Large intestine (tissue), 3 donors: ENCODE measurements around the gene TF. TPM values are rescaled to one million over a fixed set of nuclear protein-coding genes. Genes with fewer than 3 reads are reported as not detected.

Experiments
- DNase-seq, 2 donors: peaks; one replicate each; pipeline versions ENCODE4 v3.0.0 to v3.0.0-alpha.2; 2013
- H3K27ac ChIP-seq: one replicate; pipeline ENCODE4 v1.5.1; 2013; ENCODE audit warnings: low read length
- H3K27me3 ChIP-seq: 2 replicates; pipeline ENCODE4 v1.6.1; 2013; ENCODE audit warnings: low read length; ENCODE audit not compliant: control insufficient read depth, insufficient read depth
- H3K36me3 ChIP-seq: 2 replicates; pipeline ENCODE4 v1.6.1; 2013; ENCODE audit warnings: low read length; ENCODE audit not compliant: control insufficient read depth, insufficient read depth
- H3K4me1 ChIP-seq: one replicate; pipeline ENCODE4 v1.6.1; 2013; ENCODE audit warnings: low read length; ENCODE audit not compliant: control insufficient read depth, insufficient read depth
- H3K4me3 ChIP-seq: one replicate; pipeline ENCODE4 v1.5.1; 2013; ENCODE audit warnings: low read length
- H3K9me3 ChIP-seq: one replicate; pipeline ENCODE4 v1.6.1; 2013; ENCODE audit warnings: mild to moderate bottlenecking, low read depth, low read length, moderate library complexity; ENCODE audit not compliant: control insufficient read depth
- WGBS: methylation state at CpG from one replicate; pipeline ENCODE4 v1.1.5; 2013; ENCODE audit warnings: low lambda C conversion rate; ENCODE audit not compliant: insufficient coverage; 5-methylcytosine and 5-hydroxymethylcytosine counted together
- polyA plus RNA-seq: library from polyadenylated mRNA; unstranded; fragments of 120-200 nt; gene quantifications from one replicate; pipeline ENCODE4 v1.2.1, GENCODE V29; 2013

The TF gene
- polyA plus RNA-seq, 1 donor: 22.5 TPM

DNA sequence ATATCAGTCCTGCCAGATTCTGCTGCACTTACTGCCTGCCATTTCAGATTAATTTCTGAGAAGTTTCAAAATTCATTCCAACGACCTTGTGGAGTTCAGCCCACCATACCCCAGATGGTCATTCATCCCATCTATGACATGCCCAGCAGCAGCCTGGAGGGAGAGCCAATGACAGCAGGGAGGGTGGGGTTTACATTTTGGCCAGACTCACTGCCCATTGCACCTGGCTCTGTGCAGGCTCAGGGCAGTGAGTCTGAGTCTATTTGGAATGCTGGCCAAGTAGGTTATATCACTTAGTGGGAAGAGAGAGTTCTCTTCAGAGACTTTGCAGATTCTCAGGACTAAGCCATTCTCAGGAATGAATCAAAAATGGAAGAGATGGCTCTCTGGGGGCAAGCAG lies 80.9 kb downstream of the TF start:
- H3K36me3 ChIP-seq: peaks cover 25% of the 10 kb centered on the region
- H3K4me3 ChIP-seq: no peak overlapping the region
- no peak for DNase-seq
- H3K9me3 ChIP-seq: no peaks in the 10 kb centered on the region
- no peaks in the 10 kb centered on the region for H3K27me3 ChIP-seq
- no peaks in the 10 kb centered on the region for H3K4me1 ChIP-seq
- no CpG with 5 or more reads among the region's 1 CpG for WGBS
- H3K27ac ChIP-seq: no peak overlapping the region

GRCh38 chr3:133827684-133828083 lies 81.5 kb downstream of the TF start:
- Histone ChIP-seq H3K4me3 (no peak overlapping the region), H3K36me3 (peaks cover 20% of the 10 kb centered on the region), H3K27ac (no peak overlapping the region), H3K4me1 (no peaks in the 10 kb centered on the region), H3K27me3 (no peaks in the 10 kb centered on the region), H3K9me3 (no peaks in the 10 kb centered on the region)
- WGBS: no CpG with 5 or more reads among the region's 4 CpGs
- no peak for DNase-seq

- no CpG with 5 or more reads among the region's 12 CpGs for WGBS
- Histone ChIP-seq H3K4me3 (no peak overlapping the region), H3K27me3 (no peaks in the 10 kb centered on the region), H3K4me1 (no peaks in the 10 kb centered on the region), H3K36me3 (peaks cover 10% of the 10 kb centered on the region), H3K9me3 (no peaks in the 10 kb centered on the region), H3K27ac (no peak overlapping the region)
- DNase-seq: no peak
Observed at GRCh38 chr3:133828576-133829309, 82.5 kb downstream of the TF start.

- Histone ChIP-seq H3K27me3 (no peaks in the 10 kb centered on the region), H3K9me3 (no peaks in the 10 kb centered on the region), H3K4me3 (no peak overlapping the region), H3K36me3 (peaks cover 5% of the 10 kb centered on the region), H3K4me1 (no peaks in the 10 kb centered on the region), H3K27ac (no peak overlapping the region)
- WGBS: no CpG with 5 or more reads among the region's 3 CpGs
- DNase-seq: no peak
Observed at GRCh38 chr3:133829310-133829707, 83.1 kb downstream of the TF start.

GRCh38 chr3:133830071-133830470 lies 83.9 kb downstream of the TF start:
- WGBS: 88% methylated on average over 2 of the region's 3 CpGs
- Histone ChIP-seq H3K36me3 (no peaks in the 10 kb centered on the region), H3K27me3 (no peaks in the 10 kb centered on the region), H3K27ac (no peak overlapping the region), H3K9me3 (no peaks in the 10 kb centered on the region), H3K4me3 (no peak overlapping the region), H3K4me1 (no peaks in the 10 kb centered on the region)
- no peak for DNase-seq

DNA sequence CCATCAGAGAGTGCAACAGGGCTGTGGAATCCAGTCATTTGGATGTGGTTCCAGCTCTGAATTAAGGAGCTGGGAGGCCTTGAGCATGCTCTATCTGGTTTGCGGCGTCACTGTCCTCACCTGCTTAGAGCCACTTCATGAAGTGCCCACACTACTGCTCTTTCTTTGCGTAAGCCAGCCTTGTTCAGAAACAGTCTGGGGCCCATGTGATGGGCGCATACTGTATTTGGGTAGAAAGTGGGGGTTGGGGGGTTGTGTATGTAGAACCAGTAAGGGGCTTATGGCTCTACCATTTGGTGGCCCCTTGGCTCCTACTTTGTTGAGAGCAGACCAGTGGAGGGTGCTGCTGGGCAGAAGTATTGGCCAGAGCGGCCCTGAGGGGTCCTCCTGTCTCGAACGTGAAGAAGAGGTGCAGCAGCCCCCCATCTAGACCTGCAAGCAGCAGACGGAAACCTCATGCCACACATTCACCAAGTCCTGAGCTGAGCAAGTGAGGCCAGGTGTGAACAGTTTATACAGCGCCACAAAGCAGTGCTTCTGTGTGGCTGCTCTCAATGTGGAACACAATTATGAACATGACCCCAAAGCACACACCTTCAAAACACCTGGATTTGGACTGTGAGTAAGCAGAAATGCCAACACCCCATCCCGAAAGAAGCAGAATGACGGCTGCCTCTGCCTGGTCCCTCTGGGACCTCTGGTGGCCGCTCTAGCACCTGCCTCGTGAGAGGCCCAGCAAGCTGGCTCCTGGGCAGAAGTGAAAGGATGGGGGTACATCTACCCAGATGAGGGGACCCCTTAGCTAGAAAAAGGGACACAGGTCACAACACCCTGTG lies 86.0 kb downstream of the TF start:
- Histone ChIP-seq H3K4me1 (no peaks in the 10 kb centered on the region), H3K27ac (no peak overlapping the region), H3K36me3 (no peaks in the 10 kb centered on the region), H3K27me3 (no peaks in the 10 kb centered on the region), H3K9me3 (no peaks in the 10 kb centered on the region), H3K4me3 (no peak overlapping the region)
- no peak for DNase-seq
- 60% methylated on average over 1 of the region's 13 CpGs for WGBS

DNA sequence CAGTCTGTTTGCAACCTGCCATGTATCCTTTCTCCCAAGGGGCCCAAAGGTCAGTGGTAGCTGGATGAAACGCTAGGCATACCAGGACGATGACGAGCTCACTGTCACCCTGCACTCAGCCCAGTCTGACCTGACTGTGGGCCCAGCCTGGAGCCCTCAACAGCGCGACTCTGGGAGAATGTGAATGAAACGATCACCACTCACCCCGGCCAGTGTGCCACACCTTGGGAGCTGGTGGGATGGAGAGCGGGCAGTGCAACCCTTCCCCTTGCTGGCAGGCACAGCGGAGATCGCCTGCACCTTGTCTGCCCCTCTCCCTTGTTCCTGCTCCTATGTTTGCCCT lies 86.6 kb downstream of the TF start:
- no CpG with 5 or more reads among the region's 10 CpGs for WGBS
- Histone ChIP-seq H3K4me3 (no peak overlapping the region), H3K27ac (no peak overlapping the region), H3K27me3 (no peaks in the 10 kb centered on the region), H3K36me3 (no peaks in the 10 kb centered on the region), H3K4me1 (no peaks in the 10 kb centered on the region), H3K9me3 (no peaks in the 10 kb centered on the region)
- DNase-seq: no peak

- whole genome bisulfite sequencing: no CpG with 5 or more reads among the region's 5 CpGs
Observed at GRCh38 chr3:133833267-133833666, 87.1 kb downstream of the TF start.

GRCh38 chr3:133833880-133834620 lies 87.9 kb downstream of the TF start:
- no peaks in the 10 kb centered on the region for H3K36me3 ChIP-seq
- no peaks in the 10 kb centered on the region for H3K27me3 ChIP-seq
- no peaks in the 10 kb centered on the region for H3K4me1 ChIP-seq
- no peaks in the 10 kb centered on the region for H3K9me3 ChIP-seq
- no peak for DNase-seq
- H3K4me3 ChIP-seq: no peak overlapping the region
- WGBS: 67% methylated on average over 1 of the region's 13 CpGs
- H3K27ac ChIP-seq: no peak overlapping the region

More at GRCh38 chr3:133833267-133833666, 87.1 kb downstream of the TF start:
- Histone ChIP-seq H3K27ac (no peak overlapping the region), H3K36me3 (no peaks in the 10 kb centered on the region), H3K27me3 (no peaks in the 10 kb centered on the region), H3K4me3 (no peak overlapping the region), H3K4me1 (no peaks in the 10 kb centered on the region), H3K9me3 (no peaks in the 10 kb centered on the region)
- no peak for DNase-seq

DNA sequence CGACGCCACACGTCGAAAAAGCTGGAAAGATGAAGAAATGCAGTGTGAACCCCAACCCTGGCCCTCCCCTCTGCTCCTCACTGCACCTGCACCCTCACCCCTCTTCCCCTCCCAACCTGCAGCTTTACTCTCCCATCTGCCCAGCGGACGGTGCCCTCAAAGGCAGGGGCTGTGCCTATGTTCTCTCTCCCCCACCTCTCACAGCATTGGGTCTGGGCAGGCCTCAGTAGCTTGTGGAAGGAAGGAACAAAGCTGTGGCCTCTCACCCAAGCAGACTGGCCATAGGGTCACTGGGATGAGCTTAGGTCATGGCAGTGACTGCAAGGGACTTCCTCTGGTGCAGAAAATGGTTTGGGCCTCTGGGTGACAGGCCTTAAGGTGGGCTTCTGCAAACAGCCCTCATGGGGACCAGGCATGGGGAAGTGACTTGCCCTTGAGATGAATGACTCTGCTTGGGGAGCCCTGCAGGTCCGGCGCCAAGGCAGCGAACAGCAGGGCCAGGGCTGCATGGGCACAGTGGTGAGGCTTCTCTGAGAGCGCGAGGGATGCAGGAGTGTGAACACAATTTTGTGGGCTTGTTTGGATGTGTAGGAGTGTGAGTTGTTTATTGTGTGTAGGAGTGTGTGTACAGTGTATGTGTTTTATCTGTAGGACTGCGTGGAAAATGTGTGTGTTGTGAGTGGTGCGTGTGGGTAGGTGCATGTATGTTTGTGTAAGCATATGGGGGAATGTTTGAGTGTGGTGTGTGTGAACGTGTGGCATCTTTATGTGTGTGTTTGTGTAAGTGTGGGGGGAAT lies 88.6 kb downstream of the TF start:
- Histone ChIP-seq H3K36me3 (no peaks in the 10 kb centered on the region), H3K9me3 (no peaks in the 10 kb centered on the region), H3K27ac (no peak overlapping the region), H3K27me3 (no peaks in the 10 kb centered on the region), H3K4me1 (no peaks in the 10 kb centered on the region), H3K4me3 (no peak overlapping the region)
- DNase-seq: no peak
- no CpG with 5 or more reads among the region's 14 CpGs for WGBS
